T-helper 1 cell treated with Interleukin-12 subunit alpha and Interleukin-12 subunit beta and Interleukin-4 antibody, amounts not matched to agents 30 ng/mL and 1 ng/mL, for 36 hours (primary cell): ENCODE measurements around the gene PAXX. TPM values are rescaled to one million over a fixed set of nuclear protein-coding genes. Genes with fewer than 3 reads are reported as not detected.
"Not testable (repeated sequence)": the region's sequence is repeated elsewhere in the genome, so short reads cannot be mapped to it uniquely, and the experiment has no call there.

Source experiments
- intact Hi-C: fragments of 100-400 bp; cut with micrococcal nuclease; formaldehyde crosslinking; loops from one replicate; pipeline ENCODE4 v1.15.1; 2024
- total RNA-seq: library from RNA; stranded (reverse); gene quantifications from 2 replicates; pipeline ENCODE4 v1.2.3, GENCODE V29; 2022

Gene PAXX
- total RNA-seq, 1 donor from 2014 or later = 79.8 TPM

DNA sequence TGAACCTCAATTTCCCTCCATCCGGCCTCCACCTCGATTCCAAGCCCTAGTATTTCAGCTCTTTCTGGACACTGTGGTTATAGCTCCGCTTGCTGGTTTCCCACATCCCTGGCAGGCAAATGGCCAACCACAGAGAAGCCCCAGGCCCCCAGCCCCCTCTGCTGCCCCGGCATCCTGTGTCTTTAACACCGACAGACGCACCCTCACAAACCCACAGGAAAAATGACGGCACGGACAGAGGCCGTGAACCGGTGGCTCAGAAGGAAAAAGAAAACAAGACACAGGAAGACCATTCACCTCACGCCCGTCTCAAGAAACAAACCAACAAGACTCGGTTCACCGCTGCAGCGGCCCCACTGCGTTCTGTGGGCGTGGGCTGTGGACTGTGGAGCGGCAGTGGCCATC, 5.6 kb downstream of the PAXX start:
- intact Hi-C loops = loop anchor here (1.0 kb wide), 1 partner anchor 211 kb away; no protein-coding TSS in a partner anchor

DNA sequence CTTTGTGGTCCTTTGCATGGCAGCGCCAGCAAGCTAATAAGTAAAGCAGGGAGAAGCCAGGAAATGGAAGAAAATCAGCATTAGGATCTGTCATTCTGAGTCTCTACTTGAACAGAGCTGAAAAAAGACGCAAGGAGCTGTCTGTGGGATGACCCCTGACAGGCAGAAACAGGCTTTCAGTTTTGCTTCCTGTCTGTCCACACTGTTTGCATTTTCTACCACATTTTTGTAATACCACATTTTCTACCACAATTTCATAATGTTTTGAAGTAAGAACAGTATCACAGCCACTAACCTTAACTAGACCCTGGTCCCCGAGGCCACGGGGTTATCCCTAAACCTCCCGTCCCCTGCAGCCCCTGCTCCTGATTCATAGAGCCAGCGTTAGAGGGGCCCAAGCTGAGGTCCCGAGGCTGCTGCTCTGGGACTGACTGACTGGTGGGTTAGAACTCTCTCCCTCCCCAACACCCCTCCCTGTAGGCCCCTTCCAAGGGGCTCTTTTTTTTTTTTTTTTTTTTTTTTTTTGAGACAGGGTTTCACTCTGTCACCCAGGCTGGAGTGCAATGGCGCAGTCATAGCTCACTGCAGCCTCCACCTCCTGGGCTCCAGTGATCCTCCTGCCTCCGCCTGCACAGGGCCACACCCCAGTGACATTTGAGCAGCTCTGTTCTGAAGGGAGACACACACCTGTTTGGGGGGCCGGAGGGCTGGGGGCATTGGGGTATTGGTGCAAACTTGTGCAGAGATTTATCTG, 8.1 kb downstream of the PAXX start:
- intact Hi-C loops = loop anchor here (1.0 kb wide), 3 partner anchors 8 to 98 kb away; partner anchors contain the start of gene PAXX

DNA sequence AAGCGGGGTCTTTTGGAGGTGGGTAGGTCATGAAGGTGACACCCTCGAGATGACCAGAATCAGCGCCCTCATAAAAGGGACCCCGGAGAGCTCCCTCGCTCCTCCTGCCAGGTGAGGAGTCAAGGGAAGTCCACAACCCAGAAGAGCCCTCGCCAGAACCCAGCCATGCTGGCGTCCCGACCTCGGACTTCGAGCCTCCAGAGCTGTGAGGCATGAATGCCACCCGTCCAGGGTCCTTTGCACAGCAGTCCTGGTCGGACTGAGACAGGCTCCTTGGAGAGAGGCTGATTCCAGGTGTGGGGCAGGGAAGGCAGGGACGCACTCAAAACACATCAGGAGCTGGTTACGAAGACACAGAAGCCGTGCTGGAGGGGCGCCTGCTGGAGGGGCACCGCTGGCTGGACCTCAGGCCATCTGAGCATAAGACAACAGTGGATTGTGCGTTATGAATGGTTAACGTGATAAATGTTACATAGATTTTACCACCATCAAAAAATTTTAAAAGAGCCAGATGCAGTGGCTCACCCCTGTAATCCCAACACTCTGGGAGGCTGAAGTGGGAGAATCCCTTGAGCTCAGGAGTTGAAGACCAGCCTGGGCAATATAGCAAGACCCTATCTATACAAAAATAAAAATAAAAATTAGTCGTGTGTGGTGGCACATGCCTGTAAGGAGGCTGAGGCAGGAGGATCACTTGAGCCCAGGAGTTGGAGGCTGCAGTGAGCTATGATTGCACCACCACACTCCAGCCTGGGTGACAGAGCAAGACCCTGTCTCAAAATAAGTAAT, 9.8 kb downstream of the PAXX start:
- intact Hi-C loops = no loop called here

DNA sequence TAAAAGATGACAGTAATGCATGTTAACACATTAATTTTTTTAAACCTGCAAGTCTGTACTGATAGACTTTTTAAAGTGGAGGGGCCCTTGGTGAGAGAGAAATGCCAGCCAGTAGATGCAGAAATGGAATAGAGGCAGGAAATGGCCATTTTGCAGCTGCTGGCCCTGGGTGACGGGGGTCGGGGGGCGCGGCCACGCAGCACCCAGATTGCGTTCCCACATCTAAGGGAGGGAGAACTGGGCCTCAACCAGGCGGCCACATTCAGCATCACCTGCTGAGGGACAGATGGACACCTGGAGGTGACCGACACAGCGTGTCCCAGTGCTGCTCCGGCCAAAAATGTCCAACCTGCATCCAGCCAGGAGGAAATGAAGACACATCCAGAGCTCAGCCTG, 10.4 kb downstream of the PAXX start:
- intact Hi-C loops = no loop called here

DNA sequence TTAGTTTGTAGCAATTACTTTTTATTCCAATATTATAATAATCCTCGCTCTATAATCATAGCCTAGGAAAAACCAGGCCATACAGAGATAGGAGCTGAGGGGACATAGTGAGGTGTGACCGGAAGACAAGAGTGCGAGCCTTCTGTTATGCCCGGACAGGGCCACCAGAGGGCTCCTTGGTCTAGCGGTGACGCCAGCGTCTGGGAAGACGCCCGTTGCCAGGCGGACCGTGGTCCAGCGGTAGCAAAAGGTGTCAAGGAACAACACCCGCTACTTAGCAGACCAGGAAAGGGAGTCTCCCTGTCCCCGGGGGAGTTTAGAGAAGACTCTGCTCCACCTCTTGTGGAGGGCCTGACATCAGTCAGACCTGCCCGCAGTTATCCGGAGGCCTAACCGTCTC, 12.1 kb downstream of the PAXX start:
- intact Hi-C loops = not testable (repeated sequence)

DNA sequence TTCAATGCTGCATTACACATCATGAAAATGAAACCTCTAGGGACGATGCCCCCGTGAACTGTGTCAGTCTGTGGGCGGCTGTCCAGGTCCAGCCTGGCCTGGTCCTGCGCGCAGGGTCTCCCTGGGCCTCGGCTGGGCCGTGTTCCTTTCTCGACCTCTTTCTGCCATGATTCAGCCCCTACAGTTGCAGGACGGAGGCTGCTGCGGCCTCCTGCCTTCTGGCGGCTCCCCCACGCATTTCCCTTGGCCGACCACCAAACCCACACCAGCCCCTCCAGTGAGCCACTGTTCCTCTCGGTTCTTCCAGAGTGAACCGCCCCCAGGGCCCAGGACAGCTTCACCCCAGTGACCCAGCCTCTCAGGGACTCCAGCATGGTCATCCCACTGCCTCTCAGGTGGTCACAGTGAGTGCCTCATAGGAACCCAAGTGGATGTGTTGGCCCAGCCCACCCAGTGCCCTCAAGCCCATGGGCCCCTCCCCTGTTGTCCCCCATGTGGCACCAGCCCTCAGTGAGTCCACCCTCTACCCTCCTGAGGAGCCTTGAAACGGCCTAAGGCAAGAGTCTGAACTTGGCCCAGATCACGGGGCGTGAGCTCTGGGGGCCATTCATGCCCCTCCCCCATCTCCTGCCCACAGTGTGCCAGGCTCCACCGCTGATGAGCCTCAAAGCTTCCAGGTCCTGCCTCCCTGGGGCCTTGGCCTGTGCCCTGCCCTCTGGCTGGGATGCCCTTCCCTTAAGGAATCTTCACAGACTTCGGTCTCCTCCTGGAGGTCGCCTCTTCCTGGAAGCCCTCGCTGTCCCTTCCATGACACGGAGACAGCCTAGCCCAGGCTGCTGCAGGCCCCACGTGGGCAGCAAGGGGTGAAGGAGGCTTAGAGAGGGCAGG, 14.1 kb downstream of the PAXX start:
- intact Hi-C loops = no loop called here

DNA sequence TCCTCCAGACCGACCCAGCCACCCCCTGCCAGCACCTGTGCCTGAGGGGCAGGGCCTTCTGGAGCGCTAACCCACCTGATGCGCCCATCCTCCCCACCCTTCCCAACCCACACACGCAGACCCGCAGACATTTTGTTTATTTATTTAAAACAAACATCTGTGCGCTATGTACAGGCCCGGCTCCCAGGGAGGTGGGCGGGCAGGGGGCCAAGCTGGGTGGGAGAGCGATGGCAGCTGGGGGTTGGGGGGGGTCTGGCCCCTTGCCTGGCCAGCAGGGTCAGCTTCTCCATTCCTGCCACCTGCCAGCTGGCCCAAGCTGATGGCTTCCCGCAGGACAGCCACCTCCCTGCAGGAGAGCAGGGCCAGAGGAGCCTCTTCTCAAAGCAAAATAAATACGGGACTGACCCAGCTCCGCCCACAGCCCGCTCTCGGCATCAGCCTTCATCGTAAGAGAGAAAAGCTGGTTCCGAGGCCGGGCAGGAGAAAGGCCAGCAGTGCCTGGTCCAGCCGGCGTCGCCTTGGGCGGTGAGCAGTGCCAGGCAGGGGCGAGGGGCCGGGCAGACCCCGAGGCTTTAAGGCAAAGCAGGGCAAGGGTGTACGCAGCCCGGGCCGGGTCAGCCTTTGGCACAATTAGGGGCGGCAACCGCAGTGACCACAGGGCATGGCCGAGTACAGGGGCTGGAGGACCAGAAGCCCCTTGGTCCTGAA, 15.0 kb downstream of the PAXX start:
- intact Hi-C loops = no loop called here

DNA sequence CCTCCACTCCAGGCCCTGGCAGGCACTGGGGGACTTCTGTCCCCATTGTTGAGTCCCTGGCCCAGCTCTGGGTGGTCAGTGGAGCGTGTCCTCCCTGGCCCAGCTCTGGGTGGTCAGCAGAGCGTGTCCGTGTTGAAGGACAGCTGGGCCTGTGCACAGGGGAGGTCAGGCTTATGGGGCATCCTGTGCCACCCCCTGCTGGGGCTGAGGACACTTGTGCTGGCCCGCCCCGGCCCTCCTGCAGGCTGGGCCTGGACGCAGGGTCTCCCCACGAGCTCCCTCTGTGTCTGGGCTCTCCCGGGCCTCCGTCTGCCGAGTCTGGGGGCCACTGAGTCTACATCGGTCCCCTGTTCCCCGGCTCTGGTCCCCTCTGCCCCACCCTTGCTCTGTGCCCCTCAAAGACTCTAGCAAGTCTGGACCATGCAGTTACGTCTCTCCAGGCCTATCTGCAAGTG, 15.6 kb downstream of the PAXX start:
- intact Hi-C loops = no loop called here

DNA sequence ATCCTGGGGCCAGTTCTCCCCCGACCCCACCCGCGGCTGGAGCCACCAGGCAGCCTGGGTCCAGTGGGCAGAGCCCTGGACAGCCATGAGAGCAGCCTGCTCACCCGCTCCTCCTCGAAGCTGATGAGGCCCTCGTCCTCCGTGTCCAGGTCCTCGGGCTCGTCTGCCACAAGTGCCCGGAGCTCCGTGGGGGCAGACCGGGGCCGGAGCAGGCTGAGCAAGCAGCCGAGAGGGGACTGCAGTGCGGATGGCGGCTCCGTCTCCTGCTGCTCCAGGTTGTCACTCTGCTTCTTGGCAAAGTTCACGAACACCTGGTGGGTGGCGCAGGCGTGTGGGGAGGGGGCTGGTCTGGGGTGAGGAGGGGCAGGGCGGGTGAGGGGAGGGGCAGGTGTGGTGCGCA, 16.1 kb downstream of the PAXX start:
- intact Hi-C loops = no loop called here

DNA sequence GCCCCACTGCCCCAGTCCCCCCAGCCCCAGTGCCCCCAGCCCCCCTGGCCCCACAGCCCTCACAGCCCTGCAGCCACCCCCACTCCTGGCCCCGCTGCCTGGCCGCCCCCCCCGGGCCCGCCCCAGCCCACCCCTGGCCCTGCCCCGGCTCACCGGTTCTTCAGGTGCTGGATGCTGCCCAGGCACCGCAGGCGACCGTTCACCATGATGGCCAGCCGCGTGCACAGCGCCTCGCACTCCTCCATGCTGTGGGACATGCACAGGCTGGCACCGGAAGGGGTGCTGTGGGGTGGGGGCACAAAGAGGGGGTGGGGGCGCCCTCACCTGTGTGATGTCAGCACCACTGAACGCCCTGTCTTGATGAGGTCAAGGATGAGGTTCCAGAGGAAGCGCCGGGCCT, 17.0 kb downstream of the PAXX start:
- intact Hi-C loops = no loop called here

DNA sequence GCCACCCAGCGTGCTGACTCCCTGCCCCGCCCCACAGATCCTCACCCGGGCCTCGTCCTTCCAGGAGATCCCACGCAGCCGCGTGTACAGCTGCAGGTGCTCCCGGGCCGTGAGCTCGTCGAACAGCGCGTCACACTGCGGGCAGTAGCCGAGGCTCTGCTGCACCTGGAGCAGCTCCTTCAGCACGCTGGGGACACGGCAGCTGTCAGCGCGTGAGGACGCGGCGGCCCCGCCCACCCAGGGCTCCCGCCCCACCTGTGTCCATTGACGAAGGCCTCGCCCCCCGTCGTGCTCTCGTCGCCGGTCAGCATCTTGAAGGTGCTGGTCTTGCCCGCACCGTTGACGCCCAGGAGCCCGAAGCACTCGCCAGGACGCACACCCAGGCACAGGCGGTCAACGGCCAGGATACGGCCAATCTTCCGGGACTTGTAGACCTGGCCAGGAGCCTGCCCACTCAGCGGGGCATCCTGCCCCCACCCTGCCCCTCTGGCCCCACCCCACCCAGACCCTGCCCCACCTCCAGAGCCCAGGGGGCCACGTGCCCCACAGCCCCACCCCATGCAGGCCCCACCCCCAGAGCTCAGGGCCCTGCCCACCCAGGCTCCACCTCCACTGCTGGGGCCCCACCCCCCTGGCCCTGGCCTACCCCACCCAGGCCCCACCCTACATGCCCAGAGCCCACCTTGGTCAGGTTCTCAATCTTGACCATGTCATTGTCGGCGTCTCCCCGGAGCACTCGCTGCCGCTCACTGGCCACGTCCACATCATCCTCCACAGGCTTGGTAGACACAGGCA, 17.9 kb downstream of the PAXX start:
- intact Hi-C loops = no loop called here

DNA sequence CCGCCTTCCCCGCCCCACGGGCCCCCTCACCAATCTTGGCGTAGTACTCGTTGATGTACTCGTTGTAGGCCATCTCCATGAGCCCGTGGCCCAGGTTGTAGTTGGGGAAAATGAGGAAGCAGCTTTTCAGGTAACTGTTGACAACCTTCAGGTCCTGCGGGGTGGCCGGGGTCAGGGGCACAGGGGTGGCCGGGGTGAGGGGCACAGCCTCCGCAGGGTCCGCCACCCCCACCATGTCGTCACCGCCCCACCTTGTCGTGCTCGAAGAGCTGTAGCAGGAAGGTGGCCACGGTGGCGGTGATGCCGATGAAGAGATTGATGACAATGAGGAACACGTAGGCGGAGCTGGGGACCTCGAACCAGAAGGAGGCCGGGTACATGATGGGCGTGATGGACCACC, 18.9 kb downstream of the PAXX start:
- intact Hi-C loops = no loop called here

DNA sequence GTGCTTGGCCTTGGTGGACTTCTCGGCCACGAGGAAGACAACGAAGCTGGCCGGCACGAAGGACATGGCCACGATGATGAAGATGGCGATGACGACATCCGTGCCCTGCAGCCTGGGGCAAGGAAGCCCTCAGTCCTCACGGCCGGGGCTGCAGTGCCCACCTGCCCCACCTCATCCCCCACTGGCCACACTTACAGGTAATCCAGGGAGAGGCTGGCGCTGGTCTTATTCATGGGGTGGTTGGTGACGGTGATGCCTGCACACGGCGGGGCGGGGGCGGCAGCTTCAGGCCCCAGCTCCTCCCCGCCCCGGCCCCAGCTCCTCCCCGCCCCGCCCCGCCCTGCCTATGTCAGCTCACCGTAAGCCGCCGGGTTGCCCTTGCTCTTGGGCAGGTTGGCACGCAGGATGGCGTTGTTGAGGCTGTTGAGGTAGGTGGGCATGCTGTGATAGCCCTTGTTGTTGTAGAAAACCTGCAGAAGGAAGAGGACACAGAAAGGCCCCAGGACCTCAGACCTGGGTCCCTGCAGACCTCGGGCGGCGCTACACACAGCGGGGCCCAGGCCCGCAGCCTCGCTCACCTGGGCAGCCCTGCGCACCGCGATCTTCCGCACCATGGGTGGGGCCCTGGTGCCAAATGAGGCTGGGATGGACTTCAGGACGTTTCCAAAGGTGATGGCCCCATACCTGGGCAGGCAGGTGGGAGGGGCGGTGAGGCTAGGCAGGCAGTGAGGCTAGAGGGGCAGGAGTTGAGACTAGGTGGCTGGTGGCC, 19.9 kb downstream of the PAXX start:
- intact Hi-C loops = no loop called here

DNA sequence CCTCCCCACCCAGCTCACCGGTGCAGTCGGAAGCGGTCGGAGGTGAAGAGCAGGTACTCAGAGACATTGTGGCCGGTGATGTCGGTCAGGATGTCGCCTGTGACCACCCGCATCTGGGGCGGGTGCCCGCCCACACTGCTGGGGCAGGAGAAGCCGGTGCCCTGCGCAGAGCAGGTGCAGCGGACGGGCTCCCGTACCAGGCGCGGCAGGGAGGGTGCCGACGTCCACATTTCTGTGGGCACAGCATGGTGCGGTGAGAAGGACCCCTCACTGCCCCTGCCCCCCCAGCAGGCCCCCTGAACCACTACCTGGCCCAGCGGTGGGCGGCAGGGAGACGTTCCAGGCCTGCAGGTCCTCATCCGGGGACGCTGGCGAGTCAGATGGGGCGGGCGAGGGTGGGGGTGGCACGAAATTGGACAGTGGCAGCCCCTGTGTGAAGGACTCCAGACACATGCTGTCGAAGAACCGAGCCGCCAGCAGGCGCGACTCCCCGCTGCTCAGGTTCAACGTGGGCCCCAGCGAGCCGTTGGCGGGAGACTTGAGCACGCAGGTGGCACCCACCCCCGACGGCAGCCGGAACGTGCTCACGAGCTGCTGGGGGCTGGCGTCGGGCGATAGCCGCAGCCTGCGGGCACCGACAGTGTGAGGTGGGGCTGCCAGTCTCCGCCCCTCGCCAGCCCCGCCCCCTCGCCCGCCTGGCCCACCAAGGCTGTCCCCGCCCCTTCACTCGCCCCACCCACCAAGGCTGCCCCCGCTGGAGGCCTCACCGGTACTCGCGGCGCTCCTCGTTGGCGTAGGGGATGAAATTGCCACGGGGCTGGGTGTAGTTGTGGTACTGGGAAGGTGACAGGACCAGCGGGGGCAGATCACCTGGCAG, 20.7 kb downstream of the PAXX start:
- intact Hi-C loops = no loop called here

DNA sequence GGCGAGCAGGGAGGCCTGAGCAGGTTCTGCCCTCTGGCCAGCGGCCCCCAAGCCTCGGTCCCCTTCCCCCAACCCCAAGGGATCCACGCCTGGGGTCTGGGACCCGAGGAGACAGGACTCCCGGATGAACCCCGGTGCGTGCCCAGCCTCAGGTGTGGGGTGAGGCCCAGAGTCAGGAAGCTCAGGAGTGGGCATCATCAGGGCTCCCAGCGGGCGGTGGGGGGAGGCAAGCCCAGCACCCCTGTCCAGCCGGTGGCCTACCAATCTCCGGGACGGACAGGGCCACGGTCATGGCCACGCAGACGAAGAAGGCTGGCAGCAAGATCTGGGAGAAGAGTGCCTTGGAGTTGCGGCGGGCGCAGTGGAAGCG, 21.3 kb downstream of the PAXX start:
- intact Hi-C loops = no loop called here

DNA sequence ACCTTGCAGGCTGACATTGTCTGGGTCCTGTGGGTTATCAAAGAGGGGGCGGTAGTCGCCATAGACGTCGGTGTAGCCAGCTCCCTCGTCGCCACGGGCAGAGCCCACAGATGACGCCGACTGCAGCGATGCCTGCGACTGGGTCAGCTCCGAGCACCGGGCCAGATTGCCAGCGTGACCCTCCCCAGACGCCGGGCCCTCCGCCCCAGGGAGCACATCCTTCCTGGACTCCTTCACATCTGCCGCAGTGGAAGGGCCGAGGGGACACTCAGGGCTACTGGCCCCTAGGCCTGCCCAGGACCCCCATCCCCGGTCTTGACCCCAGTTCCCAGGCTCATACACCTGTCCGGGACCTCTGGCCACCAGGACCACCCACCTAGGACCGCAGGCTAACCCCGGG, 21.9 kb downstream of the PAXX start:
- intact Hi-C loops = no loop called here

DNA sequence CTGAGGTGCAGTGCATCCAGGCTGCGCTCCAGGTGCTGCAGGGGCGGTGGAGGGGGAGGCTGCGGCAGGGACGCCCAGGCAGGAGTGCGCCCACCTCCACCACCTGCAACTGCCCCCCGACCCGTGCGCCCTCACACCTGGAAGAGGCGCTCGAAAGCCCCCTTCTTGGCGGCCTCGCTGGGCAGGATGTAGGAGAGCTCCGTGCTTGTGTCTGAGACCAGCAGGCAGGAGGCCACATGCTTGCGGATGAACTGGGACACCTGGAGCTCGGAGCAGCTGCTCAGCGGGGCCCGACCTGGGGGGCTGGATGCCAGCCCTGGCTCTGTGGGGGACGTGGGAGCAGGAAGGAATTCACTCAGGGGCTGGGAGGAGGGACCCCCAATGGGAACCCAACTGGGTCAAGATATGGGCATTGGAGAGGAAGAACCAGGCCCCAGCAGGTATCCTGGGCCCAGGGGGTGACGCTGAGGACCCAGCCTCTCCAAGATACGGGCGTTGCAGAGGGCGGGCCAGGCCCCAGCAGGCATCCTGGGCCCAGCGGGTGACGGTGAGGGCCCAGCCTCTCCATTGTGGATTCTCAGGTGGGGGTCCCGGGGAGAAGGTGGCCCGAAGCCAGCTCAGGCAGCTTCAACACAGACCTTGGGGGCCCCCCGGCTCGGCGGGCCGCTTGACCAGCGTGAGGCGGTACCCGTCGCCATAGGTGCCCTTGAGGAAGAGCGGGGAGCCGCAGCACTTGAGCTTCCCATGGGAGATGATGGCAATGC, 22.7 kb downstream of the PAXX start:
- intact Hi-C loops = no loop called here

DNA sequence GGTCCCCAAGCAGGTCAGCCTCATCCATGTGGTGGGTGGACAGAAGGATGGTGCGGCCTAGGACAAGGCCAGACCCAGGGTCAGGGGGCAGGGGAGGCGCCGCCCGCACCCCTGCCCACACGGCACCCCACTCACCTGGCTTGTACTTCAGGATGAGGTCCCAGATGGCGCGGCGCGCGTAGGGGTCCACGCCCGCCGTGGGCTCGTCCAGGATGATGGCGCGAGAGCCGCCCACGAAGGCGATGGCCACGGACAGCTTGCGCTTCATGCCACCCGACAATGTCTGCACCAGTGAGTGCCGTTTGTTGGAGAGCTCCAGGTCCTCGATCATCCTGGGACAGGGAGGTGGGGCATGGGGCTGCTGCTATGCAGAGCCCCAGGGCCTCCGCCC, 23.3 kb downstream of the PAXX start:
- intact Hi-C loops = no loop called here
